Ramos (cell line): ENCODE results near the gene AGAP1.

Source experiments
- in situ Hi-C: fragments of 300-500 bp; cut with MboI; formaldehyde crosslinking; loops from one replicate; pipeline ENCODE4 v1.14.3; 2022; ENCODE audit warnings: low sequenced_read_pairs; ENCODE audit not compliant: unreplicated experiment

Gene AGAP1

GRCh38 chr2:235843591-235844395, 349.9 kb downstream of the AGAP1 start:
- in situ Hi-C loops = no loop called here

GRCh38 chr2:235844561-235844960, 350.7 kb downstream of the AGAP1 start:
- in situ Hi-C loops = no loop called here

GRCh38 chr2:235845245-235845644, 351.4 kb downstream of the AGAP1 start:
- in situ Hi-C loops = no loop called here

GRCh38 chr2:235847576-235847975, 353.7 kb downstream of the AGAP1 start:
- in situ Hi-C loops = no loop called here

GRCh38 chr2:235848055-235848454, 354.2 kb downstream of the AGAP1 start:
- in situ Hi-C loops = no loop called here

- in situ Hi-C loops = no loop called here
Observed at GRCh38 chr2:235848946-235849345, 355.1 kb downstream of the AGAP1 start.

GRCh38 chr2:235849489-235849888, 355.6 kb downstream of the AGAP1 start:
- in situ Hi-C loops = no loop called here

GRCh38 chr2:235850289-235850688, 356.4 kb downstream of the AGAP1 start:
- in situ Hi-C loops = no loop called here

GRCh38 chr2:235850771-235851551, 357.1 kb downstream of the AGAP1 start:
- in situ Hi-C loops = no loop called here

- in situ Hi-C loops = no loop called here
Observed at GRCh38 chr2:235851828-235852525, 358.1 kb downstream of the AGAP1 start.

- in situ Hi-C loops = no loop called here
Observed at GRCh38 chr2:235852526-235852920, 358.7 kb downstream of the AGAP1 start.

GRCh38 chr2:235854276-235854675, 360.4 kb downstream of the AGAP1 start:
- in situ Hi-C loops = no loop called here

GRCh38 chr2:235855011-235855410, 361.2 kb downstream of the AGAP1 start:
- in situ Hi-C loops = no loop called here

- in situ Hi-C loops = no loop called here
Observed at GRCh38 chr2:235856151-235856854, 362.5 kb downstream of the AGAP1 start.

GRCh38 chr2:235857598-235857997, 363.8 kb downstream of the AGAP1 start:
- in situ Hi-C loops = no loop called here

- in situ Hi-C loops = no loop called here
Observed at GRCh38 chr2:235858881-235859280, 365.0 kb downstream of the AGAP1 start.

- in situ Hi-C loops = no loop called here
Observed at GRCh38 chr2:235859651-235860050, 365.8 kb downstream of the AGAP1 start.

GRCh38 chr2:235860111-235860510, 366.3 kb downstream of the AGAP1 start:
- in situ Hi-C loops = no loop called here

- in situ Hi-C loops = no loop called here
Observed at GRCh38 chr2:235860871-235861270, 367.0 kb downstream of the AGAP1 start.

- in situ Hi-C loops = no loop called here
Observed at GRCh38 chr2:235861383-235861782, 367.5 kb downstream of the AGAP1 start.
